DOHH2 (cell line): ENCODE results near the gene SLC39A5.

Experiments
- EZH2phosphoT487 ChIP-seq: fragments of 200-600 bp; sonication (generic); IDR thresholded peaks from 2 replicates; pipeline ENCODE4 v1.6.1; 2017; ENCODE audit warnings: borderline replicate concordance, mild to moderate bottlenecking, antibody characterized with exemption, low read length, moderate library complexity, mixed read lengths
- TF ChIP-seq, protein P1 (sequence below): fragments of 200-600 bp; sonication (generic); IDR thresholded peaks from one replicate; pipeline ENCODE4 v1.5.1; 2014; ENCODE audit warnings: antibody characterized with exemption, mild to moderate bottlenecking, low read depth, low read length; ENCODE audit not compliant: poor library complexity, severe bottlenecking

DNA sequence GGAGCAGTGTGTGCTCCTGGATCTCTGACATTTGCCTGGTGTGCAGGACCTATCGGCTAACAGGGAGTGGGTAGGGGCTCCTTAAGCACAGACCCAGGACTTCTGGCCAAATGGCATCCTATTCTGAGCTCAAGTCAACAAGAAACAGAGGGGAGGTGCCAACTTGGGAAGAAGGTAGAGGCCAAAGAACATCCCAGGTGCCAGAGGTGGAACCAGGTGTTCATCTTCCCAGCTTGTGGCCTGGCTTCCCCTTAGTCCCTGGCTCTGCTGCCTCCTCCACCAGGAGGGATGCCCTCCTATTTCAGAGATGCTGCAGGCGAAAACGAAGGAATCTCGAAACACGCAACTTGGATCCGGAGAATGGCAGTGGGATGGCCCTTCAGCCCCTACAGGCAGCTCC, 6.2 kb downstream of the SLC39A5 start:
- TF ChIP-seq, protein P1, sequence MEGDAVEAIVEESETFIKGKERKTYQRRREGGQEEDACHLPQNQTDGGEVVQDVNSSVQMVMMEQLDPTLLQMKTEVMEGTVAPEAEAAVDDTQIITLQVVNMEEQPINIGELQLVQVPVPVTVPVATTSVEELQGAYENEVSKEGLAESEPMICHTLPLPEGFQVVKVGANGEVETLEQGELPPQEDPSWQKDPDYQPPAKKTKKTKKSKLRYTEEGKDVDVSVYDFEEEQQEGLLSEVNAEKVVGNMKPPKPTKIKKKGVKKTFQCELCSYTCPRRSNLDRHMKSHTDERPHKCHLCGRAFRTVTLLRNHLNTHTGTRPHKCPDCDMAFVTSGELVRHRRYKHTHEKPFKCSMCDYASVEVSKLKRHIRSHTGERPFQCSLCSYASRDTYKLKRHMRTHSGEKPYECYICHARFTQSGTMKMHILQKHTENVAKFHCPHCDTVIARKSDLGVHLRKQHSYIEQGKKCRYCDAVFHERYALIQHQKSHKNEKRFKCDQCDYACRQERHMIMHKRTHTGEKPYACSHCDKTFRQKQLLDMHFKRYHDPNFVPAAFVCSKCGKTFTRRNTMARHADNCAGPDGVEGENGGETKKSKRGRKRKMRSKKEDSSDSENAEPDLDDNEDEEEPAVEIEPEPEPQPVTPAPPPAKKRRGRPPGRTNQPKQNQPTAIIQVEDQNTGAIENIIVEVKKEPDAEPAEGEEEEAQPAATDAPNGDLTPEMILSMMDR, result no peak
- TF ChIP-seq EZH2phosphoT487, result no peak
